Frontal cortex (tissue), 4 donors: Measurements from ENCODE around the gene MMP24OS. TPM values are rescaled to one million over a fixed set of nuclear protein-coding genes. Genes with fewer than 3 reads are reported as not detected.
"Not testable (repeated sequence)": the region's sequence is repeated elsewhere in the genome, so short reads cannot be mapped to it uniquely, and the experiment has no call there.

Experiments used
- DNase-seq, 2 donors: peaks; one replicate each; pipeline ENCODE4 v3.0.0; 2012; ENCODE audit warnings: low spot score in 2 of 2
- FAIRE-seq: peaks from 2 replicates; lab custom pipeline; 2012; peaks lifted over from hg19 to GRCh38; lab: Jason Lieb, UNC
- total RNA-seq: library from RNA; depleted of rRNA; stranded (reverse); fragments of >200 nt; gene quantifications from one replicate; pipeline ENCODE4 v1.2.3, GENCODE V29; 2014
- donor health status: control.
- donor health status: control.
- donor health status: control.

The MMP24OS gene
- total RNA-seq, 1 donor from 2014 or later, result 3.3 TPM

DNA sequence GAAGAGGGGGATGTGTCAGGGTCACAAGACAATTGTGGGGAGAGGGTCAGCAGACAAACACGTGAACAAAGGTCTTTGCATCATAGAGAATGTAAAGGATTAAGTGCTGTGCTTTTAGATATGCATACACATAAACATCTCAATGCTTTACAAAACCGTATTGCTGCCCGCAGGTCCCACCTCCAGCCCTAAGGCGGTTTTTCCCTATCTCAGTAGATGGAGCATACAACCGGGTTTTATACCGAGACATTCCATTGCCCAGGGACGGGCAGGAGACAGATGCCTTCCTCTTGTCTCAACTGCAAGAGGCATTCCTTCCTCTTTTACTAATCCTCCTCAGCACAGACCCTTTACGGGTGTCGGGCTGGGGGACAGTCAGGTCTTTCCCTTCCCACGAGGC is 15.6 kb downstream of the MMP24OS start:
- not testable (repeated sequence) for FAIRE-seq

DNA sequence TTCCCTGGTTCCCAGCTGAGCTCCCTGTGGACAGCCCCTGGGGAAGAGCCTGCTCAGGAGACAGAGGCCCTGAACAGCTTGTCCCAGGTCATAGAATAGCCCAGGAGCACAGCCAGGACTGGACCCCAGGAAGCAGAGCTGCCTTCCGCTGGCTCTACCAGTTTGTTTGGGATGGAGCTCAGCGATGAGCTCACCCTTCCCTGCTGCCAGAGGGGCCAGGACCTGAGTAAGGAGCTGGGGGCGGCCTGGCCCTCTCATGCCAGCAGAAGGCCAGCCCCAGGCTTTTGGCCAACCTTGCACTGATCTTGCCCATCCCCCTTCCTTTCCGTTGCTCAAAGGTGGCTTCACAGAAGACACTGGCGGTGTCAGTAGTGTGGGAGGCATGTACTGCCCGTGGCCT is 17.5 kb downstream of the MMP24OS start:
- DNase-seq (no peak), FAIRE-seq (no peak)

More for the DNA sequence above, 15.6 kb downstream of the MMP24OS start:
- DNase-seq, result not testable (repeated sequence)

DNA sequence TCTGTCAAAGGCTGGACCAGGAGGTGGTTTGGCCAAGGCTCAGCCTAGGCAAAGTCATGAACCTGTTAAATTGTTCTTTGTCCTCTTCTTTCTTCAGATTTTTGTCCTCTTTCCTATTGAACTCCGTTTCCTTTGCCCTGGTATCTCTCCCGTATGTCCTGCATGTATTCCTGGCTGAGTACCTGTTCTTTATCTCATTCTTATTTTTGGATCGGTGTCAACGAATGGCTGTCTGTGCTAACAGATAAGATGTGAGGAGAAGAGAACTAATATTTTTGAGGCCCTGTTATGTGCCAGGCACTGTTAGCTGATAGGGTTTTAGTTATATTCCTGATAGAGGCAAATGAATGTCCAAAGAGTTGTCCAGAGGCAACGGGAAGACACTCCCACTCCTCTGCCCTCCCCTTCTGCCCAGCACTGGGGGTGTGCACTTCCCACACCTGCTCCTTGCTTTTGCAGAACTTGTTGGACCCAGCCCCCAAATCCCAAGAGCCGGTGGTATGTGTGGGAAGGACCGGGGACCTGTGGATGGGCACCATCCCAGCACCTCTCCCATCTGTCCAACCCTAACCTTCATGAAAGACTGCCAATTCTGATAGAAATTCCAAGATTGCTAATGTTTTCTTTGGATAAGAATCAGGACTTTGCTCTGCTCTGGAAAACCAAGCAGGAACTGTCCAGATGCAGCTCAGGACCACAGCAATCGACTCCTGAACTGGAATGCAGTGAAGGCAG is 20.6 kb downstream of the MMP24OS start:
- FAIRE-seq (no peak), DNase-seq (no peak)

DNA sequence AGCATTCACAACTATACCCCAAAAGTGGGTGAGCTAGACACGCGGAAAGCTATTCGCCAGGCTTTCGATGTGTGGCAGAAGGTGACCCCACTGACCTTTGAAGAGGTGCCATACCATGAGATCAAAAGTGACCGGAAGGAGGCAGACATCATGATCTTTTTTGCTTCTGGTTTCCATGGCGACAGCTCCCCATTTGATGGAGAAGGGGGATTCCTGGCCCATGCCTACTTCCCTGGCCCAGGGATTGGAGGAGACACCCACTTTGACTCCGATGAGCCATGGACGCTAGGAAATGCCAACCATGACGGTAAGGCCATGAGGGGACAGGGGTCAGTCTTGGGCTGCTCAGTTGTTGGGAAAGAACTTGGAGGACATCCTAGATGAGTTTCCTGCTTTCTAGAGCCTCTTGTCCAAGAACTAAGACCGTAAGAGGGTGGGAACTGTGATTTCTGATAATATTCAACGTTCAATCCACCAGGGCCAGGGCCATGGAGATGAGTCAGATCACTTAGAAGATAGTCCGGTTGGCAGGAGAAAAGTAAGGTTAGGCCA is 23.4 kb downstream of the MMP24OS start:
- FAIRE-seq, result no peak
- no peak for DNase-seq

DNA sequence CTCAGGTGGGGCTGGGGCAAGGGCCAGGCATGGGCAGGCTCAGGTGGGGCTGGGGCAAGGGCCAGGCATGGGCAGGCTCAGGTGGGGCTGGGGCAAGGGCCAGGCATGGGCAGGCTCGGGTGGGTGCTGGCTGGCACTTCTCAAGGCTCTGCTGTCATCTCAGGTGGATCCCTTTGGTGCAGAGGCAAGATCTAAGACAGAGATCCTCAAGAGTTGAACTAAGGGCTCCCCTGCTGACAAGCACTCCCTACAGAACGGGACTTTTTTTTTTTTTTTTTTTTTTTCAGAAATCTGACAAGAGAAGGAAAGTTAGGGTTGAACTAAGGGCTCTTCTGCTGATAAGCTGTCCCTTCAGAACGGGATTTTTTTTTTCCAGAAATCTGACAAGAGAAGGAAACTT is 24.9 kb downstream of the MMP24OS start:
- FAIRE-seq, result no peak
- no peak for DNase-seq

DNA sequence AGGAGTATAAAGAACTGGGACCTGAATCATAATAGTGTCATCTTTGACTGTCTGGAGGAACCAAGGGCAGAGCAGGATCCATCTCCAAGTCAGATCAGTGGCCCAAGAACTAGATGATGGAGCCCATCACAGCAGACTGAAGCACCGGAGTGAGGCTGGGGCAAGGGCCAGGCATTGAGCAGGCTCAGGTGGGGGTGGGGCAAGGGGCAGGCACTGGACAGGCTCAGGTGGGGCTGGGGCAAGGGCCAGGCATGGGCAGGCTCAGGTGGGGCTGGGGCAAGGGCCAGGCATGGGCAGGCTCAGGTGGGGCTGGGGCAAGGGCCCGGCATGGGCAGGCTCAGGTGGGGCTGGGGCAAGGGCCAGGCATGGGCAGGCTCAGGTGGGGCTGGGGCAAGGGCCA is 25.3 kb downstream of the MMP24OS start:
- FAIRE-seq, DNase-seq: not testable (repeated sequence)

DNA sequence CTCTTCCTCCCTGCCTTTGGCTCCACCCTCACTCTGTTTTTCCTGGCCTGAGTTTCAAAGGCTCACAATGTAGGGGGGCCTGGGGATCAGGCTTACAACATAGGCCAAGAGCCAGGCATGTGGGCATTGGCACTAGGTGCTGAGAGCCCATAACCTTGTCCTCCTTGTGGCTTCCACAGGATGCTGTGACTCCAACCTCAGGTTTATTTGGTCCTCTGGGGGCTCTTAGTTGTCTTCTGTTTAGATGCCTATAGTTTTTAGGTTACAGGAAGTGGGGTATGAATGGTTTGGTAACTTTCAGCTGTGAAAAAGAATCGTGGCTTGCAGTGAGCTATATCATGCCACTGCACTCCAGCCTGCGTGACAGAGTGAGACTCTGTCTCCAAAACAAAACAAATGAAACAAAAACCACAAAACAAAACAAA is 25.9 kb downstream of the MMP24OS start:
- DNase-seq (no peak), FAIRE-seq (no peak)

DNA sequence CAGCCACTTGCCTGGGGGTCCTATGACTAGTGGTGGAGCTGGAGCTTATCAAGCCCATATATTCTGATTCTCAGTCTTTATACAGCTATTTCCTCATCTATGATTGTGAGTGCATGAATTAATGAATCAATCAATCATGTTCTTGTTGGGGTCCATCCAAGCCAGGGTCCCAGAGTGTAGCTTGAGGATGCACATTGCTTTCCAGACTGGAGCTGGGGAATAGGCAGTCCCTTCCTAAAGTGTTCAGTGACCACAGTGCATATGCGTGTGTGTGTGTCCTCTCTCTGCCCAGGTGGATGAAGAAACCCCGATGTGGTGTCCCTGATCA is 26.3 kb downstream of the MMP24OS start:
- DNase-seq, result no peak
- no peak for FAIRE-seq

DNA sequence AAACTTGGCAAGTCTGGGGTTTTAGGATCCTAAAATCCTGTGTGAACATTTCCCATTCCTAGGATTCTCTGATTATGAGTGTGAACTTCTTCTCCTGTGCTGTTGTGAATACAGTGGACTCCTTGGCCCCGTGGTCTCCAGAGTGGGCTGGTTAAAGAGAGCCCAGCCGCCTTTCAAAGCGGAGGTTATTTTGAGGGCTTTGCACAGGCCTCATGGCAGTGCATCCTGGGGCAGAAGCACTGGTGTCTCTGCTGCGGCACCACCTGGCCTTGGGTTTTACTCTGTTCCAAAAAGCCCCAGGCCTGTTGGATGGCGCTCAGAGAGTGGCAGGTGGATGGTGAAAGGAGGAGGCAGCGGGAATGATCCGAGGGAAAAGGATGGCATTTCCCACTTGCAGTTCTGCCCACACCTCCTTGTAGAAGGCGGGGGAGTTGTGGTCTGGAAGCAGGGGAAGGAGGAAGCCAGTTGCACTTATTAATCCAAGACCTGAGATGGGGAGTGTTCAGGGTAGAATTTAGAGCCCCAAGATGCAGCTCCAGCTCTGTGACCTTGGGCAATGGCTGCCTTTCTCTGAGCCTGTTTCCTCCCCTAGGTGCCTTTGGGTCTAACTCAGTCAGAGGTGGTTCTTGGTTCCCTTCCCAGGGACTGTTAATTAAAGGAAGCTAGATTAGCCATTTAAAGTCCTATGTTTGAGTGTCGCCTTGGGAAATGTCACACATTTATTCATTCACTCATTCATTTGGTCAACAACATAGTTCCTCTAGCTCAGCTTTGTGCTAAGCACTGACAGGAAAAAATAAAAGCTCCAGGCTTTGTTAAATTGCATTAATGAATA is 29.1 kb downstream of the MMP24OS start:
- DNase-seq (no peak), FAIRE-seq (no peak)

DNA sequence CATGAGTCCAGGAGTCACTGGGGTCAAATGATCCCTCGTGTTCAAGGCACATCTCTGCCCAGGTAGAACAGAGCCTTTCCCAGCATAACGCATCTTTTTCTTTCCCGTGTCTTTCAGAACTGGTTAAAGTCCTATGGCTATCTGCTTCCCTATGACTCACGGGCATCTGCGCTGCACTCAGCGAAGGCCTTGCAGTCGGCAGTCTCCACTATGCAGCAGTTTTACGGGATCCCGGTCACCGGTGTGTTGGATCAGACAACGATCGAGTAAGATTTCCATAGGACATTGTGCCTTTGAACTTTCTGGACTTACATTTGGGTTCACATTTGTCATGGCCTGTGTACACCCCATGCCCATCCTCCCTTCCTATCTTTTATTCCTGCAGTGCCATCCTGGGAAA is 31.2 kb downstream of the MMP24OS start:
- FAIRE-seq, result no peak
- no peak for DNase-seq

DNA sequence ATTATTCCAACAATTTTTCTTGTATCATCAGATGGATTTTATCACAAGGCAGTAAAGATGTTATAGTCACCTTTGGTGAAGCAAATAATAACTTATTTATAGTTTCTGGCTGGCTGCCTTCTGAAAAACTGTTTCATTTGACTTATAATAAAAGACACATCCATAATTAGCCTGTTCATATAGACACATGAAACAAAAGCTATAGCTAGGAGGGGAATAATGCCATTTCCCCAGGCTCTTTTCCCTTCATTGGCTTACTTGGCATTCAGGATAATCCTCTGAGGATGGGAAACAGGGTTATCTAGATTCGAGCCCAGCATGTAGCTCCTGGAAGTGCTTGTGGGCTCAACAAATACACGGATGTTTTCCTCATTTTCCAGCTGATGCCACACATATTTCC is 33.9 kb downstream of the MMP24OS start:
- FAIRE-seq (no peak), DNase-seq (no peak)

DNA sequence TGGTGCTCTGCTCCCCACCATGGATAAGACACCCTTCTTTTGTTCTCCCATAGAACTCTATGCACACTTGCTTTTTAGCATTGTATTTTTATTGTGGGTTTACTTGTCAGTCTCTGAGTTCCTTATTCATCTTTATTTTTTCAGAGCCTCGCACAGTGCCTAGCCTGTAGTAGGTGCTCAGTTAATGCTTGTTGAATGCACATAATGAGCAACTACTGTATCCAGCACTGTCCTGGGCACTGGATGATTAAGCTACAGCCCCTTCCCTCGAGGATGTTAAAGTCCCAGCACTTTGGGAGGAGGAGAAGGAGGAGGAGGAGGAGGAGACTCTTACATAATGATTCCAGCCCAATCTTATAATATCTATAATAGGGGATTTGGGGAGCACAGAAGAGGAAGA is 34.6 kb downstream of the MMP24OS start:
- DNase-seq (no peak), FAIRE-seq (no peak)

DNA sequence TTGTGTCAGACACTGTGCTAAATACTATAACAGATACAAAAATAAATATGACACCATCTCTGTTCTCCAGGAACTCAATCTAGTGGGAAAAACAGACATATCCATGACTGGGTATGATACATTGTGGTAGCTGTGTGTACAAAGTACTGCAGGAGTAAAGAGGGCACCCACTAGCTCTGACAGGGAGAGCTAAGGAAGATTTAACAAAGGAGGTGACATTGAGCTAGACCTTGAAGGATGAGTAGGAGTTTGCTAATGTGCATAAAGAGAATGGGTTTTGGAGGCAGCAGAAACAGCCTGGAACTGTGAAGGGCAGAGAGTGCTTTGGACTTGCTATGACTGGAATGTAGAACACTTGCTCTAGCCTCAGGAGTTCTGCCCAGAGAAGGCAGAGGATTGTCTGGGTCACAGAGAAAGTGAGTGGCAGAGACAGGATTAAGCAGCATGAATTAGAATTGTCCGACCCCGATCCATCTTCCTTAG is 37.1 kb downstream of the MMP24OS start:
- no peak for FAIRE-seq
- DNase-seq, result no peak

DNA sequence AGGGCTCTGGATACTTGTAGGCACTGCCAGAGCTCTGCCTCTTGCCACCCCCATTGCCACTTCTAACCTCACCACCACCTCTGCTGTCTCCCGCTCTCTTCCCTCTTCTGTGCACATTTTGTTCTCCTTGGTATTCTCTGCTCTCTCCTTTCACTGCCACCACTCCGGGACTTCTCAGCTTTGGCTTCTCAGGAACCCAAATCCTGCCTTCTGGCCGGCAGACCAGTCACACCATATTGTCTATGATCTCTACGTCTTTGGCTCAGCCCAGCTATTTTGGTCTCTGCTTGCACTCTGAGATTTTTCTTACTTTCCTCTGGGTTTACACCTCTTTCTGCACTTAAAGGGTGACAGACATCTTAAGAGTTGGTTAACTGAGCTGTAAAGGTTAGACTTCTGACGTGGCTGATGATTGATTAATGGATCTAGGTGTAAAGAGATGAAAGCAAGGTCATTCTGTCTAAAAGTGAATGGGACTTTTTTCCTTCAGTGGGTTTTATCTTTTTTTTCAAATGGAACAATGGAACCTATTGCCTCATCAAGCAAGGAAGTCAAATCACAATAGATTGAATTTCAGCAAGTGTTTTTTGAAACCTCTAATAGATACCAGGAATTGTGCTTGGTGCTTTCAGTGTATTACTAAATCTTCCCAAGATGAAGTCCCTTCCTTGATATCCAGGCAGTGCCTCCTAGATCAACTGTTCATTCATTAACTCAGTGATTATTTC is 37.7 kb downstream of the MMP24OS start:
- no peak for DNase-seq
- no peak for FAIRE-seq

DNA sequence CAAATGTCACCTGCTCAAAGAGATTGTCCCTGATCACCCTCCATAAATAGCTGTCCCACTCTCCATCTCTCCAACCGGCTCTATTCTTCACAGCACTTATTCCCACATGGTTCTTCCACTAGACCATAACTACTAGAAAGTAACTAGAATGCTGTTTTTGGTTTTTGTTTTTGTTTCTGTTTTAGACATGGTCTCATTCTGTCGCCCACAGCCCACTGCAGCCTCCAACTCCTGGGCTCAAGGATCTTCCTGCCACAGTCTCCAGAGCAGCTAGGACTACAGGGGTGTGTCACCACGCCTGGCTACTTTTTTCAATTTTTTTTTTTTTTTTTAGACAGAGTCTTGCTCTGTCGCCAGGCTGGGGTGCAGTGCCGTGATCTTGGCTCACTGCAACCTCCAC is 39.2 kb downstream of the MMP24OS start:
- no peak for FAIRE-seq

DNA sequence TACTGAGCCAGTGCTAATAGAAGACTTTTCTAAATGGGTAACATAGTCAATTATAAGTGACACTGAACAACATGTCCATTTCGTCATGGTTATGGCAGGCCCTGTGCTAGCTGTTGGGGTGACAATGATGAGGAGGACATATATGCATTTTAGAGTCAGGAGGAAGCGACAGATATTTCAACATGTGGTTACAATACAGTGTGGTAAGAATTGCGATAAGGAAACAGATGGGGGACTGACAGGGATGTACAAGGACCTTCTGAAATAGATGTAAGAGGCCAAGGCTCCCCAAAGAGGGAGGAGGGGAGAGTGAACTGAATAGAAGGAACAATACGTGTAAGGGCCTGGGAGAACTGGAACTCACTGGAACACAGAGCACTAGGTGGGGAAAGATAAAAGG is 39.8 kb downstream of the MMP24OS start:
- FAIRE-seq (no peak), DNase-seq (no peak)

More for the DNA sequence above, 39.2 kb downstream of the MMP24OS start:
- DNase-seq, result no peak

DNA sequence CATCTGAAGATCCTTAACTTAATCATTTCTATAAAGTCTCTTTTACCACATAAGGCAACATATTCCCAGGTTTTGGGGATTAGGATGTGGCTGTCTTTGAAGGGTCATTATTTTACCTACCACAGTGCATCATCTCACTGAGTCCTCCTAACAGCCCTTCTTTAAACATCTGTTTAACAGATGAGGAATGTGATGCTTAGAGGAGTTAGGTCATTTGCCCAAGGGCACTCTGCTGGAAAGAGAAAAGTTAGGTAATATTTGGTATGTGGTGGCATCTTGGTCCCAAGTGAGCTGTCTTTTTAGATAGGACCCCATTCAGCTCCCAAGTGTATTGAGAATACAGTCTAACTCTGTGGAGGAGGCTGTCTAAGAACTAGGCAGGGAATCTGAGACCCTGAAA is 40.4 kb downstream of the MMP24OS start:
- FAIRE-seq (no peak), DNase-seq (no peak)

DNA sequence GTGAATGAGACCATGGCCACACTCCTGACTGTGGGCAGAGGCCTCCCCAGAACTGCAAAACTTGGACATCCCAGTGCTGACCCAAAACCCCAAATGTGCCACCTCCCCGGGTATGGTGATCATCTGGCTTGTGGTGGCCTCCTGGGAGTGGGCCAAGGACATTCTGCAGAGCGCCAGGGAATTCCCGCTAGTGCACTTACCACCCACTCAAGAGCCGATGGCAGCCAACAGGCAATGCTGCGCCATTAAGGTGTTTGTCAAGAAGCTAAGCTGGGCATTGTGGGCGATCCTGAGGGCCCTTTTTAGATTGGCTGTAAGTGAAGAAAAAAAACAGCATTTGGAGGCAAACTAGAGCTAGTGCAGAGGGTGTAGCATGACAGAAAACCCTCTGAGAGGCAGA is 42.0 kb downstream of the MMP24OS start:
- no peak for FAIRE-seq
- DNase-seq, result no peak

DNA sequence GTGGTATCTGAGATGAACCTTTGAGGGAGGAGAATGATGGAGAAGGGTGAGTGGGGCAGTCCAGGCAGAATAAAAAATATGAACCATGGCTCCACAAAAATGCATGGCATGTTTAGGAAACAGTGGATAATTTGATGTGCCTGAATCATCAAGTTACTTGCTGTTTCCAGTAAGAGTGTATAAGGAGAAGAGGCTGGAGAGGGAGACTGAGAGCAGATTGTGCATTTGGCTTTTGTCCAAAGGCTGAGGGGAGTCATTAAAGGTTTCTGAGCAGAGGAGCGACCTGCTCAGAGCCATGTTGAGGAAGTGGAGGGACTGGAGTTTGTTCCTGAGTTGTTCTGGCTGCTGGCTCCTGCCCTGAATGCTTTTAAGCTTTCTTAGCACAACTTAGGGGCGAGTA is 45.3 kb downstream of the MMP24OS start:
- DNase-seq (no peak), FAIRE-seq (no peak)
